Breast epithelium (tissue), 4 donors: Measurements from ENCODE around the gene JOSD2. TPM values are rescaled to one million over a fixed set of nuclear protein-coding genes. Genes with fewer than 3 reads are reported as not detected.
"Not testable (repeated sequence)": the region's sequence is repeated elsewhere in the genome, so short reads cannot be mapped to it uniquely, and the experiment has no call there.

Experiments used
- DNase-seq, 2 donors: peaks; one replicate each; pipeline ENCODE4 v3.0.0-alpha.2; 2019; ENCODE audit warnings: low spot score in 2 of 2
- H3K27ac ChIP-seq, 2 donors: fragments of 200-600 bp; sonication (generic) in 1 of 2; one replicate each; pipeline ENCODE4 v1.5.1; 2016 to 2019; ENCODE audit warnings: mild to moderate bottlenecking in 1 of 2
- H3K27me3 ChIP-seq, 2 donors: fragments of 200-600 bp; sonication (generic) in 1 of 2; one replicate each; pipeline versions ENCODE4 v1.5.1 to v1.6.0; 2017 to 2019; ENCODE audit warnings: control low read depth in 1 of 2, mild to moderate bottlenecking in 1 of 2
- H3K36me3 ChIP-seq: fragments of 200-600 bp; one replicate; pipeline ENCODE4 v1.5.1; 2019
- H3K4me1 ChIP-seq, 2 donors: fragments of 200-600 bp; sonication (generic); one replicate each; pipeline ENCODE4 v1.5.1; 2016 to 2019; ENCODE audit warnings: control low read depth in 1 of 2
- H3K4me3 ChIP-seq, 3 donors: fragments of 200-600 bp; sonication (generic); 1 replicate in 2 of 3; 2 replicates in 1 of 3; pipeline ENCODE4 v1.5.1; 2016 to 2019; ENCODE audit warnings: mild to moderate bottlenecking in 3 of 3, moderate library complexity in 2 of 3
- H3K9me3 ChIP-seq, 2 donors: fragments of 200-600 bp; sonication (generic) in 1 of 2; one replicate each; pipeline ENCODE4 v1.5.1; 2016 to 2019; ENCODE audit warnings: control low read depth in 1 of 2
- CTCF ChIP-seq, 3 donors: fragments of 450-650 bp; IDR thresholded peaks; one replicate each; pipeline ENCODE4 v1.5.1; 2016 to 2017; ENCODE audit warnings: antibody characterized with exemption in 3 of 3, mild to moderate bottlenecking in 3 of 3, moderate library complexity in 3 of 3
- POLR2A ChIP-seq: fragments of 450-650 bp; IDR thresholded peaks from one replicate; pipeline ENCODE4 v1.6.1; 2016; ENCODE audit warnings: antibody characterized with exemption, mild to moderate bottlenecking, moderate library complexity
- POLR2AphosphoS5 ChIP-seq, 3 donors: sonication (generic); formaldehyde crosslinking; IDR thresholded peaks; one replicate each; pipeline ENCODE4 v1.6.1; 2017; ENCODE audit warnings: antibody characterized with exemption in 3 of 3
- intact Hi-C: fragments of 100-400 bp; cut with DNase I; formaldehyde crosslinking; loops from one replicate; pipeline ENCODE4 v1.15.1; 2023; ENCODE audit warnings: low total_unique reads
- total RNA-seq, 3 donors: library from RNA; depleted of rRNA; stranded (reverse); fragments of >200 nt; gene quantifications; one replicate each; pipeline ENCODE4 v1.1.0, GENCODE V29; 2016

JOSD2 gene
- total RNA-seq, 3 donors from 2014 or later, result 14.7 to 26.7 (median 20.3) TPM

- intact Hi-C loops, result no loop called here
- Histone ChIP-seq H3K36me3 (no peaks in the 10 kb centered on the region), H3K4me3 (peak within 1 kb of the TSS; percentile 80 to 99 (median 89)), H3K27me3 (no peaks in the 10 kb centered on the region), H3K9me3 (no peaks in the 10 kb centered on the region), H3K4me1 (peaks cover 3 to 9% of the 10 kb centered on the region in 2 donors), H3K27ac (peak within 1 kb of the TSS; percentile 76 to 90)
- DNase-seq, result peak; percentile 90
- TF ChIP-seq POLR2AphosphoS5 (IDR thresholded peaks at IDR 0.05), result peak; percentile 39 to 64 (median 61)
- TF ChIP-seq CTCF (IDR thresholded peaks at IDR 0.05), result no peak
Observed at GRCh38 chr19:50476224-50476906, 34.6 kb downstream of the JOSD2 start, which contains the start of the genes EMC10 and GARIN5A. Gene EMC10, plus strand, starts transcription at chr19:50476507. Its CDS starts 38 bp downstream, at chr19:50476545. Gene GARIN5A, minus strand, starts transcription at chr19:50476848. Its CDS starts 460 bp downstream, at chr19:50476388.

GRCh38 chr19:50475736-50476223, 35.2 kb downstream of the JOSD2 start:
- peaks cover 3 to 9% of the 10 kb centered on the region in 2 donors for H3K4me1 ChIP-seq
- H3K9me3 ChIP-seq, result no peaks in the 10 kb centered on the region
- no peaks in the 10 kb centered on the region for H3K36me3 ChIP-seq
- peak overlapping the region; percentile 76 to 90 for H3K27ac ChIP-seq
- H3K27me3 ChIP-seq, result no peaks in the 10 kb centered on the region
- no peak for DNase-seq
- intact Hi-C loops, result no loop called here
- TF ChIP-seq CTCF (IDR thresholded peaks at IDR 0.05), result no peak
- TF ChIP-seq POLR2AphosphoS5 (IDR thresholded peaks at IDR 0.05), result no peak
- no peak for TF ChIP-seq POLR2A
- H3K4me3 ChIP-seq, result peak overlapping the region; percentile 80 to 99 (median 89)

- H3K9me3 ChIP-seq, result no peaks in the 10 kb centered on the region
- no peak overlapping the region for H3K27ac ChIP-seq
- no peak for DNase-seq
- H3K4me3 ChIP-seq, result no peak overlapping the region
- no peaks in the 10 kb centered on the region for H3K36me3 ChIP-seq
- H3K27me3 ChIP-seq, result no peaks in the 10 kb centered on the region
- no peak for TF ChIP-seq POLR2A
- TF ChIP-seq CTCF (IDR thresholded peaks at IDR 0.05), result no peak
- no peak for TF ChIP-seq POLR2AphosphoS5 (IDR thresholded peaks at IDR 0.05)
- peaks cover 3 to 9% of the 10 kb centered on the region in 2 donors for H3K4me1 ChIP-seq
- intact Hi-C loops, result no loop called here
Observed at GRCh38 chr19:50475101-50475568, 35.9 kb downstream of the JOSD2 start.

GRCh38 chr19:50473336-50473735, 37.7 kb downstream of the JOSD2 start:
- intact Hi-C loops, H3K9me3 ChIP-seq: not testable (repeated sequence)

GRCh38 chr19:50468818-50469217, 42.2 kb downstream of the JOSD2 start:
- H3K27me3 ChIP-seq, result peaks cover 0 to 4% of the 10 kb centered on the region in 2 donors
- H3K36me3 ChIP-seq, result no peaks in the 10 kb centered on the region
- no peak for TF ChIP-seq CTCF (IDR thresholded peaks at IDR 0.05)
- no peak for TF ChIP-seq POLR2A
- TF ChIP-seq POLR2AphosphoS5 (IDR thresholded peaks at IDR 0.05), result no peak
- H3K9me3 ChIP-seq, result no peaks in the 10 kb centered on the region
- no peak overlapping the region for H3K27ac ChIP-seq
- no peak overlapping the region for H3K4me3 ChIP-seq
- H3K4me1 ChIP-seq, result no peaks in the 10 kb centered on the region
- intact Hi-C loops, result loop anchor here (5.0 kb wide), 1 partner anchor 398 kb away; no protein-coding TSS in a partner anchor
- no peak for DNase-seq

More at GRCh38 chr19:50473336-50473735, 37.7 kb downstream of the JOSD2 start:
- H3K27ac ChIP-seq, DNase-seq, H3K36me3 ChIP-seq, H3K4me3 ChIP-seq, H3K27me3 ChIP-seq, H3K4me1 ChIP-seq: not testable (repeated sequence)
